IMR-90 (cell line): ENCODE measurements around the gene PLPP1. TPM values are rescaled to one million over a fixed set of nuclear protein-coding genes. Genes with fewer than 3 reads are reported as not detected.

Experiments
- ATAC-seq: fragments of 200-7000 bp; cut with Tn5 transposase; 2 replicates; pipeline ENCODE4 v1.9.1; 2020; ENCODE audit warnings: low read depth, mild to moderate bottlenecking, moderate library complexity
- BruUV-seq: library from RNA; stranded (reverse); fragments of 400-500 nt; replicated peaks from 2 replicates; lab custom pipeline; 2021; lab: Mats Ljungman, UMichigan
- CTCF ChIA-PET: fragments of 300-600 bp; formaldehyde crosslinking; extraction: SDS; loops from one replicate; lab custom pipeline; 2021; ENCODE audit warnings: antibody characterized with exemption; lab: Yijun Ruan, JAX
- POLR2A ChIA-PET: fragments of 300-600 bp; sonication (Branson Sonifier 250); formaldehyde crosslinking; loops from one replicate; lab custom pipeline; 2022; ENCODE audit warnings: antibody characterized with exemption; ENCODE audit not compliant: unreplicated experiment; lab: Charles Lee
- DNase-seq: peaks from one replicate; pipeline ENCODE4 v3.0.0; 2013
- H2AFZ ChIP-seq: replicated peaks from 2 replicates; pipeline ENCODE3; 2013; ENCODE audit warnings: low read length, mild to moderate bottlenecking; ENCODE audit not compliant: poor library complexity
- H2AK5ac ChIP-seq: 2 replicates; pipeline ENCODE4 v1.6.1; 2013; ENCODE audit warnings: low read depth, low read length, inconsistent platforms
- H2AK9ac ChIP-seq: replicated peaks from 2 replicates; pipeline ENCODE3; 2013; ENCODE audit warnings: mild to moderate bottlenecking, low read depth, low read length, moderate library complexity; ENCODE audit not compliant: poor library complexity
- H2BK120ac ChIP-seq: 2 replicates; pipeline ENCODE4 v1.6.1; 2013; ENCODE audit warnings: low read depth, low read length, inconsistent platforms
- H2BK15ac ChIP-seq: 3 replicates; pipeline ENCODE4 v1.6.1; 2013; ENCODE audit warnings: low read depth, low read length, inconsistent platforms
- H2BK20ac ChIP-seq: 2 replicates; pipeline ENCODE4 v1.6.1; 2013; ENCODE audit warnings: low read depth, mild to moderate bottlenecking, inconsistent platforms, low read length, moderate library complexity
- H2BK5ac ChIP-seq: 2 replicates; pipeline ENCODE4 v1.6.1; 2013; ENCODE audit warnings: mild to moderate bottlenecking, low read depth, low read length, inconsistent platforms; ENCODE audit not compliant: poor library complexity, severe bottlenecking
- H3K14ac ChIP-seq: replicated peaks from 2 replicates; pipeline ENCODE4 v1.6.1; 2013; ENCODE audit warnings: low read depth, low read length, inconsistent platforms
- H3K18ac ChIP-seq: 2 replicates; pipeline ENCODE4 v1.6.1; 2013; ENCODE audit warnings: low read depth, low read length, control low read depth
- H3K23ac ChIP-seq: 2 replicates; pipeline ENCODE4 v1.6.1; 2013; ENCODE audit warnings: low read depth, low read length, inconsistent platforms
- H3K27ac ChIP-seq: 2 replicates; pipeline ENCODE4 v1.5.1; 2013; ENCODE audit warnings: mild to moderate bottlenecking, control low read depth, low read length; ENCODE audit not compliant: insufficient read depth
- H3K27me3 ChIP-seq: 2 replicates; pipeline ENCODE4 v1.6.1; 2013; ENCODE audit warnings: low read length; ENCODE audit not compliant: control insufficient read depth, insufficient read depth
- H3K36me3 ChIP-seq: 2 replicates; pipeline ENCODE4 v1.6.1; 2013; ENCODE audit warnings: low read length, mixed read lengths; ENCODE audit not compliant: control insufficient read depth, insufficient read depth
- H3K4ac ChIP-seq: 2 replicates; pipeline ENCODE4 v1.6.1; 2013; ENCODE audit warnings: low read depth, low read length, inconsistent platforms
- H3K4me1 ChIP-seq: 2 replicates; pipeline ENCODE4 v1.6.1; 2013; ENCODE audit warnings: low read length, mixed read lengths; ENCODE audit not compliant: control insufficient read depth, insufficient read depth
- H3K4me2 ChIP-seq: 2 replicates; pipeline ENCODE4 v1.6.1; 2013; ENCODE audit warnings: low read depth, mild to moderate bottlenecking, control low read depth, low read length, moderate library complexity
- H3K4me3 ChIP-seq: 2 replicates; pipeline ENCODE4 v1.5.1; 2013; ENCODE audit warnings: low read depth, mild to moderate bottlenecking, control low read depth, low read length, moderate library complexity; ENCODE audit not compliant: insufficient read depth
- H3K56ac ChIP-seq: 2 replicates; pipeline ENCODE4 v1.6.1; 2013; ENCODE audit warnings: low read length, inconsistent platforms; ENCODE audit not compliant: insufficient read depth; ENCODE audit errors: extremely low read depth
- H3K79me1 ChIP-seq, 2 experiments: 2 replicates each; pipeline ENCODE4 v1.6.1; 2013; ENCODE audit warnings: low read length in 2 of 2, inconsistent platforms in 1 of 2, low read depth in 1 of 2
- H3K9ac ChIP-seq: 2 replicates; pipeline ENCODE4 v1.6.1; 2013; ENCODE audit warnings: low read depth, low read length, control low read depth
- H3K9me1 ChIP-seq: 2 replicates; pipeline ENCODE4 v1.6.1; 2013; ENCODE audit warnings: low read length, inconsistent platforms; ENCODE audit not compliant: insufficient read depth
- H3K9me3 ChIP-seq: 2 replicates; pipeline ENCODE4 v1.6.1; 2013; ENCODE audit warnings: low read length; ENCODE audit not compliant: control insufficient read depth, insufficient read depth
- H4K20me1 ChIP-seq: 2 replicates; pipeline ENCODE4 v1.6.1; 2013; ENCODE audit warnings: low read length, inconsistent platforms; ENCODE audit not compliant: insufficient read depth
- H4K5ac ChIP-seq: 2 replicates; pipeline ENCODE4 v1.6.1; 2013; ENCODE audit warnings: mild to moderate bottlenecking, low read depth, low read length, control low read depth
- H4K8ac ChIP-seq, 2 experiments: 2 replicates each; pipeline ENCODE4 v1.6.1; 2013; ENCODE audit warnings: low read depth in 2 of 2, low read length in 2 of 2, control low read depth in 1 of 2, inconsistent platforms in 1 of 2
- H4K91ac ChIP-seq: 2 replicates; pipeline ENCODE4 v1.6.1; 2013; ENCODE audit warnings: low read depth, low read length, inconsistent platforms; ENCODE audit not compliant: insufficient read depth
- CEBPB ChIP-seq: IDR thresholded peaks from 2 replicates; pipeline ENCODE4 v1.6.1; 2012; ENCODE audit warnings: low read depth, low read length, improper control_type of control experiment
- ELK1 ChIP-seq: fragments of 150-350 bp; IDR thresholded peaks from 2 replicates; pipeline ENCODE4 v1.6.1; 2016; ENCODE audit warnings: low read depth, mild to moderate bottlenecking, low read length, moderate library complexity, borderline replicate concordance
- FOS ChIP-seq: fragments of 150-350 bp; IDR thresholded peaks from 2 replicates; pipeline ENCODE4 v1.6.1; 2016; ENCODE audit warnings: low read depth, low read length
- MAFK ChIP-seq: IDR thresholded peaks from 2 replicates; pipeline ENCODE4 v1.6.1; 2012; ENCODE audit warnings: low read depth, low read length, improper control_type of control experiment
- MAZ ChIP-seq: IDR thresholded peaks from 2 replicates; pipeline ENCODE4 v1.6.1; 2012; ENCODE audit warnings: low read depth, mild to moderate bottlenecking, low read length, improper control_type of control experiment, moderate library complexity, borderline replicate concordance
- POLR2A ChIP-seq: IDR thresholded peaks from 2 replicates; pipeline ENCODE4 v1.6.1; 2012; ENCODE audit warnings: mild to moderate bottlenecking, low read depth, low read length
- RAD21 ChIP-seq: IDR thresholded peaks from 2 replicates; pipeline ENCODE4 v1.6.1; 2012; ENCODE audit warnings: low read length, improper control_type of control experiment
- RCOR1 ChIP-seq: IDR thresholded peaks from 2 replicates; pipeline ENCODE4 v1.6.1; 2012; ENCODE audit warnings: mild to moderate bottlenecking, low read length, improper control_type of control experiment; ENCODE audit not compliant: insufficient replicate concordance
- SMC3 ChIP-seq: fragments of 150-350 bp; IDR thresholded peaks from 2 replicates; pipeline ENCODE4 v1.6.1; 2016; ENCODE audit warnings: low read depth, mild to moderate bottlenecking, antibody characterized with exemption, low read length, moderate library complexity
- USF2 ChIP-seq: fragments of 150-350 bp; IDR thresholded peaks from 2 replicates; pipeline ENCODE4 v1.6.1; 2017; ENCODE audit warnings: mild to moderate bottlenecking, antibody characterized with exemption, low read length, low read depth
- dilution Hi-C: fragments of 300-500 bp; cut with HindIII; formaldehyde crosslinking; loops from one replicate; pipeline ENCODE4 v1.14.3; 2018; ENCODE audit warnings: low sequenced_read_pairs; ENCODE audit not compliant: unreplicated experiment
- in situ Hi-C: fragments of 300-500 bp; cut with MboI; formaldehyde crosslinking; loops from 3 replicates; pipeline ENCODE4 v1.14.3; 2019; ENCODE audit warnings: low sequenced_read_pairs, inconsistent platforms, mixed read lengths
- intact Hi-C: fragments of 100-400 bp; cut with micrococcal nuclease; formaldehyde crosslinking; loops from 2 replicates; pipeline ENCODE4 v1.10.0; 2022
- polyA plus RNA-seq, 3 experiments: library from polyadenylated mRNA; depleted of rRNA; stranded (reverse); fragments of >200 nt; gene quantifications; 2 replicates each; pipeline ENCODE4 v1.2.3, GENCODE V29; 2012; ENCODE audit warnings: low replicate concordance in 1 of 3
- total RNA-seq: library from RNA; depleted of rRNA; stranded (reverse); fragments of >200 nt; gene quantifications from 2 replicates; pipeline ENCODE4 v1.2.3, GENCODE V29; 2012

Gene PLPP1
- total and polyA plus RNA-seq, 2 of the 4 experiments (the other 2 are of a cell fraction): 19.2 to 21.3 TPM

- Histone ChIP-seq H2AK9ac (no peak overlapping the region), H4K20me1 (no peaks in the 10 kb centered on the region), H3K56ac (no peak overlapping the region), H2BK20ac (no peak overlapping the region), H3K9ac (no peak overlapping the region), H2BK5ac (no peak overlapping the region), H3K4me3 (no peak overlapping the region), H3K14ac (no peak overlapping the region), H3K36me3 (peaks cover 3% of the 10 kb centered on the region), H3K9me1 (peaks cover 6% of the 10 kb centered on the region), H3K27ac (no peak overlapping the region), H4K8ac (no peak overlapping the region), H2BK120ac (no peak overlapping the region), H4K5ac (no peak overlapping the region), H3K4ac (no peak overlapping the region), H3K27me3 (no peaks in the 10 kb centered on the region), H2BK15ac (no peak overlapping the region), H2AK5ac (no peak overlapping the region), H3K9me3 (no peaks in the 10 kb centered on the region), H2AFZ (no peak overlapping the region), H3K18ac (no peak overlapping the region), H3K4me2 (no peak overlapping the region), H3K79me1 (peaks cover 5 to 15% of the 10 kb centered on the region in 2 experiments), H3K23ac (no peak overlapping the region), H3K4me1 (peaks cover 6% of the 10 kb centered on the region), H4K91ac (no peak overlapping the region)
- ATAC-seq (no peak), DNase-seq (no peak)
- TF ChIP-seq POLR2A (no peak), ELK1 (no peak), CEBPB (no peak), RAD21 (no peak), USF2 (no peak), RCOR1 (no peak), MAZ (no peak), SMC3 (no peak), MAFK (no peak), FOS (no peak)
- in situ Hi-C loops: no loop called here
- dilution Hi-C loops: no loop called here
- intact Hi-C loops: no loop called here
- CTCF ChIA-PET: interaction anchor here (0.6 to 1.0 kb wide), 2 partner anchors 8 to 19 kb away, joined by 3 to 4 read pairs; no protein-coding TSS in a partner anchor
- POLR2A ChIA-PET: no interaction called here
- no TSS peak for BruUV-seq
Observed at GRCh38 chr5:55415071-55415470, 119.7 kb downstream of the PLPP1 start.
